Skin epidermis (tissue), 12 donors: ENCODE data around the gene WDR45.
A peak's percentile ranks its signal among the peaks of the same experiment; 100 is the strongest.

Experiments used
- H3K27ac ChIP-seq, 21 experiments: fragments of 200-600 bp; sonication (generic) in 11 of 21; one replicate each; pipeline ENCODE4 v1.5.0; 2020; ENCODE audit warnings: mild to moderate bottlenecking in 3 of 21, inconsistent platforms in 2 of 21, moderate library complexity in 2 of 21
- H3K4me3 ChIP-seq, 7 experiments: fragments of 200-600 bp; sonication (generic) in 2 of 7; one replicate each; pipeline ENCODE4 v1.5.0; 2020; ENCODE audit warnings: inconsistent platforms in 2 of 7, mild to moderate bottlenecking in 2 of 7, moderate library complexity in 1 of 7

Gene WDR45

DNA sequence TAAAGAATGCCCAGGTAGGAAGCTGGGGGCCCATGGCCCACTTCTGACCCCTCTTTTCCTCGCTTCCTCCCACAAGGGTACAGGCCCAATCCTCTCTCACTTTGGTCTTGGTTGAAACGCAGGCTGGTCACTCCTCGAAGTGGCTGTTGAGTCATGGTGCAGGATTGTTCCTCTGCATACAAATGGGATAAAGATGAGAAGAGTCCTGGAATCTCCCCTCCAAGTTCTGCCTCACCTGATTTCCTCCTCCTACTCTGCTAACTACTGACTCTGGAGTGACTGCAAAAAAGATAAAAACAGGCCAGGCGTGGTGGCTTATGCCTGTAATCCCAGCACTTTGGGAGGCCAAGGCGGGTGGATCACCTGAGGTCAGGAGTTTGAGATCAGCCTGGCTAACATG, 1.7 kb downstream of the WDR45 start:
- peak overlapping the region in 1 of 21 experiments; percentile 93 for H3K27ac ChIP-seq

DNA sequence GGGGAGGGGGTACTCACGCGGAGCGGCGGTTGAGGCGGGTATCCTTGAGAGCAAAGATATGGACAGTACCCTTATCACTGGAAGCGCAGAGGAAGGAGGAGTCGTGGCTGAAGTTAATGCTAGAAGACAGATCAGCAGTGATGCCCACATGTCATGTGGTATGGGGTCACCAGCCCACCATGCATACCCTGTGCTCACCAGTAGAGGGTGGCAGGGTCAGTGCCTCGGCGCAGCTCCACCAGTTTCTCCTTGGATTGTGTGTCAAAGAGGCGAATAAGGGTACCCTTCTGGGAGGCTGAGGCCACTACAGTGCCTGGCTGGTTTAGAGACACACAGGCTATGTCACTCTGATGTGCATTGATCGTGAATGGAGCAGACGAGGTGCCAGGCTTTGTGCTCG, 4.3 kb downstream of the WDR45 start:
- Histone ChIP-seq H3K4me3 (no peak overlapping the region), H3K27ac (no peak overlapping the region)

More for the DNA sequence above, 1.7 kb downstream of the WDR45 start:
- no peak overlapping the region for H3K4me3 ChIP-seq

DNA sequence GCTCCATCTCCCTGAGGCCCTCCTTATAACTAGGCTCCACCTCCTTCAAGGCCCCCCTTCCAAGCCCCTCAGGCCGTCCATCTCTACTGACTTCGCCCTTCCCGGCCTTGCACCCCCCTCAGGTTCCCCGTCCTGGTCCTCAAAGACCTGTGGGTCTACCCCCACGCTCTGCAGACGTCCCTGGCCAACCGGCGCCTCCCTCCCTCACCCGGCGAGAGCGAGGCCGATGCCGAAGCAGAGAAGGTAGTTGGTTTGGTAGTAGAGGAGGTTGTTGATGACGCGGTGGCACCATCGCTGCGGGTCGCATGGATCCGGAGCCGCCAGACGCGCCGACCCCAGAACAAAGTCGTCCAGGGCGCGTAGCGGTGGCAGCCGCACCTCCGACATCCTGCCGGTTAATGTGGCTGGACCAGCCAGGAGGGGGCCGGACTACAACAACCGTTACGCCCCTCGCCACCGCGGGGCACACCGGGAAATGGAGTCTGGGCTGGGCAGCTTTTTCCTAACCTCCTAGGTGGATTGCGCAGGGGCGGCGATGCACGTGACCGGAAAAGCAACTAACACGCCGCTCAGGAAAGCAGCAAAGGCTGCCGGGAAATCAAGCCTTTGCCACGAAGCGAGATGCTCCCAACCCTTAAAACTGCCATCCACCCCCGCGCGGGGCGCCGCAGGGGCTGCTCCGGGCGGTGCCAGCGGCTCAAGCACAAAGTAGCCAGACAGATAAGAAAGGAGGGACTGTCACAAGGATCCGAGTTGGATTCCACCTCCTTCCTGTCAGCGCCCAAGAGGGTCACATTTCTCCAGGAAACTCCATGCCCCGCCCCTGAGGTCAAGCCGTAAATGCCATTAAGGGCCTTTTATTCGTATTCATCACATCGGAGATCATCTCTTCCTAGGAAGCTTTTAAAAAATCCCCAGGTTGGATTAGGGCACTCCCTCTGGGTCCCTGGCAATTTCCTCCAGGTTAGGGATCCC, 5.8 kb downstream of the WDR45 start, which contains the start of gene PRAF2:
Gene PRAF2 (minus strand): TSS at position 402 of the 975 bp plus-strand sequence. CDS start 15 bp downstream, at position 387.
- Histone ChIP-seq H3K27ac (peak within 1 kb of the TSS in 19 of 21 experiments; percentile 4 to 78 (median 64)), H3K4me3 (peak within 1 kb of the TSS; percentile 28 to 53 (median 44))

DNA sequence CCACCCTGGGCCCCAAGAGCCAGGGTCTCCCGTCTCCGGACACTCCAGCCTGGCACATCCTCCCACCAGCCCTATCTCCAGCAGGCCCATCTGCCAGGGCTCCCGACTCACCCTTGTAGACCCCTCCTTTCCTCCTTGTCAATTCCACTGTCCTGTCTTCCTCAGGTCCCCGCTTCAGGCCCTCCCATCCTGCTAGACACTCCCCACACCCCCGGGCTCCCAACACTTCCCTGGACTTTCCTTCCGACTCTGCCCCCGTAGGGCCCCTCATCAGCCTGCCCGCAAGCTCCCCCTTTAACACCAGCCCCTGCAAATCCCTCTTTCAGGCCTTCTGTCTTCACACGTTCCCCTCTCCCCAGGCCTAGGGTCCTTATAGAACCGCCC, 7.0 kb downstream of the WDR45 start:
- peak overlapping the region in 6 of 7 experiments; percentile 21 to 53 (median 37) for H3K4me3 ChIP-seq
- peak overlapping the region in 1 of 21 experiments; percentile 31 for H3K27ac ChIP-seq

DNA sequence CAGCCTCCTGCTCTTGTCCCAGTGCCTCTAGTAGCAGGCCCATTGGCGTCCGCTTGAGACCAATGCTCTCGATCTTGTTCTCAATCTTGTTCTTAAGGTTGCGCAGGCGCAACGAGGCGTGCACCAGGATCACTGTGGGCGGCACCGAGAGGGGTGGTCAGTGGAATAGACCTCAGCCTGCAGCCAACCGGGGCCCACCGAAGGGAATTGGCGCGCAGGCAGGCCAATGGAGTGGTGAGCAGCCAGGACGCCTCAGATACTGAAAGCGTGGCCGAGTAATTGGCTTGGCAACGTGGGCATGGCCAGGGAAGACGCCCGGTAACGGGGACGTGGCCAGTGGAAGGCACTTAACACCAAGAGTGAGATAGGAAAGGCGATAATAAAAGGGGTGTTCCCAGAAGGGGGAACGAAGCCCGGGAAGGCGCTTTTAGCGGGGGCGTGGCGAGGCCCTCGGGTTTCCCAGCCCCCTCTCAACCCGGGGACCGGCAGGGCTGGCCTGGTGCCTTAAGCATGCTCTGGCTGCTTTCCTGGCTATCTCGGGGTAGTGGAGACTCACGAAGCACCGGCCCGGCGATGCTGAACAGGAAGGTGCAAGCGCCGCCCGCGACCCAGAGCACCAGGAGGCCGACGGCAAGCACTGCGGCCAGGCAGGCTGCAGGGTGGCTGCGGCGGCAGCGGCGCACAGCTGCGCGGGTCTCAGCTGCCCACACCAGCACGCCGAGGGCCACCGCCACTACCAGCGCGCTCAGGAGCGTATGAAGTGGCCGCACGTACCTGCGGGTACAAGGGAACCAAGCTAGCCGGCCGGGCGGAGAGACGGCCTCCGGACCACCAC, 7.6 kb downstream of the WDR45 start:
- peak overlapping the region in 1 of 21 experiments; percentile 31 for H3K27ac ChIP-seq

DNA sequence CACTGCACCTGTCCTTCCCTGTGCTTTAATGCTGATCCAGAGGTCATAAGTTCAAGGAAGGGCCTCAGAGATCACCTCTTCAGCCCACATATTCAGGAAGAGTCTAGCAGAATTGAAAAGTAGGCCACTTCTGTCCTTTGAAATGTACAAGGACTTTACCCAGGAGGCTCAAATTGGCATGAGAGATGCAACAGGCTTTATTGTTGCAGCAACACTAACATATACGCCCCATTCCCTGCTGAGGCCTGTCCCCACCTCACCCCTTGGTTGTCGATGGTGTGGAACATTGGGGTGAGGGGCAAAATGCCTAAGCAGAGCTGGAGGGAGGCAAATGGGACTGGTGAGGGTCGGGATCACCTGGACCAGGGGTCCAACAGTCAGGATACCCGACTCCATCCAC, 8.7 kb downstream of the WDR45 start:
- H3K27ac ChIP-seq: no peak overlapping the region
- no peak overlapping the region for H3K4me3 ChIP-seq

More for the DNA sequence above, 7.6 kb downstream of the WDR45 start:
- H3K4me3 ChIP-seq: peak overlapping the region in 6 of 7 experiments; percentile 21 to 53 (median 37)

DNA sequence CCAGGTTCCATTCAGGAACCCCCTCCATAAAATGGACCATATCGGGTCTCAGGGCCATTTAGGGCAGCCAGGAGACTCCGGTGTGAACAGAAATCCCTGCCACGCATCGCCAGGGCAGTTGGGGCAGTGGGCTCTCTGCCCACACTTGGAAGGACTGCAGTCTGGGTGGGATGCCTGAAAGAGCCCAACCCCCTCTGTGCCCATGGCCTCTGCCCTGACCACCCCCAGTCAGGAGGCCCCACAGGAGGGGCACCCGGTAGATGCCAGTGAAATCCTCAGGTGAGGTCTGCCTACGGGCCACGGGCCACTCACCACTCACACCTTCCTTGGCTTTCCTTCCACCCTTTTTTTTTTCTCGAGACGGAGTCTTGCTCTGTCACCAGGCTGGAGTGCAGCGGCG, 10.6 kb downstream of the WDR45 start:
- H3K4me3 ChIP-seq: no peak overlapping the region
- H3K27ac ChIP-seq: no peak overlapping the region

DNA sequence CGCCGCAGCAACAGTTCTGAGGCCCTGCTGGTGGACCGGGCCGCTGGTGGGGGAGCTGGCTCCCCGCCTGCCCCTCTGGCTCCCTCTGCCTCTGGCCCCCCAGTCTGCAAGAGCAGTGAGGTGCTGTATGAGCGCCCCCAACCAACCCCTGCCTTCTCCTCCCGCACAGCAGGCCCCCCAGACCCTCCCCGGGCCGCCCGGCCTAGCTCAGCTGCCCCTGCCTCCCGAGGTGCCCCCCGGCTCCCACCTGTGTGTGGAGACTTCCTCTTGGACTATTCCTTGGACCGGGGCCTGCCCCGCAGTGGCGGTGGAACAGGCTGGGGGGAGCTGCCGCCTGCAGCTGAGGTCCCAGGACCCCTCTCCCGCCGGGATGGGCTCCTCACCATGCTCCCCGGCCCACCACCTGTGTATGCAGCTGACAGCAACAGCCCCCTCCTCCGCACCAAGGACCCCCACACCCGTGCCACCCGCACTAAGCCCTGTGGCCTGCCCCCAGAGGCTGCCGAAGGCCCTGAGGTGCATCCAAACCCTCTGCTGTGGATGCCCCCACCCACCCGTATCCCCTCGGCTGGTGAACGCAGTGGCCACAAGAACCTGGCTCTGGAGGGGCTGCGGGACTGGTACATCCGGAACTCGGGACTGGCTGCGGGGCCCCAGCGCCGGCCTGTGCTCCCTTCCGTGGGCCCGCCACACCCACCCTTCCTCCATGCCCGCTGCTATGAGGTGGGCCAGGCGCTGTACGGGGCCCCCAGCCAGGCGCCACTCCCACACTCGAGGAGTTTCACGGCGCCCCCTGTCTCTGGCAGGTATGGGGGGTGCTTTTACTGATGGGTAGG, 12.2 kb downstream of the WDR45 start:
- H3K27ac ChIP-seq: no peak overlapping the region
- H3K4me3 ChIP-seq: no peak overlapping the region

DNA sequence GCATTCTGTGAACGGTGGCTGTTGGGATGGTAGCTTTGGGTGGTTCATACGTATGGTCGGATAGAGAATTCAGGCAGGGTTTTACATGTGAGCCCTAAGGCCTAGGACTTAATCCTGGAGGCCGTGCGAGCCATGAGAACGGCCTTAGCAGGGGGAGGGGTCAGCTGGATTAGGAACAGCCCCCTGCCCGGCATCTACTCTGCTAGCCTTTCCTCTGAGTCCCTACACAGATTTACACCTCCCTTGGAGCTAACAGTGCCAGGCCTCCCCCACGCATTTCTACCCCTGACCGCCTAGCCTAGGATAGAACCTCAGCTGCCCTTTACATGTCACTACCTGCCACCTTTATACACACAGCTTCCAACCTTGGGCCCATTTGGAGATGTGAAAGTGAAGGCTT, 13.0 kb downstream of the WDR45 start:
- Histone ChIP-seq H3K4me3 (no peak overlapping the region), H3K27ac (no peak overlapping the region)

DNA sequence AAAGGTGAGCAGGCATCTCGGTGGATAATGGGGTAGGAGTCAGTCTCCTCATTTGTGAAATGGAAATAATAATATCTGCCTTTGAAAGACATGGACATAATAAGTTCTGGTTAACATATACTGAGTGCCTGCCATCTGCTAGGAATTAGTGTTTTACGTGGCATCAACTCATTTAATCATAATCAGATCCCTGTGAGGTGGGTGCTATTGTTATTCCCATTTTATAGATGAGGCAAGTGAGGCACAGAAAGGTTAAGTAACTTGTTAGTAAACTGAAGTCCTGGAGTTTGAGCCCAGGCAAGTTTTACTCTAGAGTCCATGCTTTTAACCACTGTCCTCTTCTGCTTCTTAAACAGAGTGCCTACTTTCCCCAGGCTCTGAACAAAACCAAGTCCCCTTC, 13.4 kb downstream of the WDR45 start:
- H3K27ac ChIP-seq: no peak overlapping the region
- no peak overlapping the region for H3K4me3 ChIP-seq

DNA sequence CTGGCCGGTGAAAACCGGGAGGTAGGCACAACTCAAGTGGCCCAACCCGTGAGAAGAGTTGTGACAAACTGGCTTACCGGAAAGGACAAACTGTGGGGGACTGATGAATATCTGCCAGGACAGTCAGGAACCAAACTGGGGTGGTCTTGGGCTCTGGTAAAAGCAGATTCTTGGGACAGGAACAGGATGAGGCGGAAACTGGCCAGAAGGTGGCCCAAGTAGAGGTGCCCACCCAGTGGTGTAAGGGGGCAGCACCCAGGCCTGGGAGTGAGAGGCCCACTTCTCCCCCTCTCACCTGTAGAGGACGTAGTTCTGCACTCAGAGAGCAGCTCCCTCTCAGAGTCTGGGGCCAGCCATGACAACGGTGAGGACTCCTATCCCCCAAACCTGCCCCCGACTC, 15.0 kb downstream of the WDR45 start:
- no peak overlapping the region for H3K27ac ChIP-seq
- H3K4me3 ChIP-seq: no peak overlapping the region

DNA sequence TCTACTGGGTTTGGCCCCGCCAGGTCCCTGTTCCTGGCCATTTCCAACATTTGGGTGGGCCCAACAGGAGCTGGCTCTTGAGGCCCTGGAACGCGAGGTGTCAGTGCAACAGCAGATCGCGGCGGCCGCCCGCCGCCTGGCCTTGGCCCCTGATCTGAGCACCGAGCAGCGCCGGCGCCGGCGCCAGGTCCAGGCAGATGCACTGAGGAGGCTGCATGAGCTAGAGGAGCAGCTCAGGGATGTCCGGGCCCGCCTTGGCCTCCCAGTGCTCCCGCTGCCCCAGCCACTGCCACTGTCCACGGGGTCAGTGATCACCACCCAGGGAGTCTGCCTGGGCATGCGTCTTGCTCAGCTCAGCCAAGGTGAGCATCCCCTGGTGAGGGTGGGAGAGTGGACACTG, 15.4 kb downstream of the WDR45 start:
- Histone ChIP-seq H3K27ac (no peak overlapping the region), H3K4me3 (no peak overlapping the region)

DNA sequence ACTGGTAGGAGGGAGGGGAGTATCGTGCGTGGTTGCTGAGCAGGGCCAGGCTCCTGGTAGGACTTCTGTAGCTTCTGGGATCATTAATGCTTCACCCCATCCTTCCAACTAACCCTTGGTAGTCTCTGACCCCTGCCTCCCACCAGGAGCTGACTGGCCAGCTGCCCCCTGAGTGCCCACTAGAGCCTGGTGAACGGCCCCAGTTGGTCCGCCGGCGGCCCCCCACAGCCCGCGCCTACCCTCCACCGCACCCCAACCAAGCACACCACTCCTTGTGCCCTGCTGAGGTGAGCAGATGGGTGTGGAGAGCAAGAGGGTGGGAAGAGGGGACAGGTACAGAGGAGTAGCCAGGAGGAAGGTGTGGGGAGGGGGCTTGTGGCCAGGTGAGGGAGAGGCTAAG, 16.0 kb downstream of the WDR45 start:
- H3K27ac ChIP-seq: no peak overlapping the region
- no peak overlapping the region for H3K4me3 ChIP-seq

DNA sequence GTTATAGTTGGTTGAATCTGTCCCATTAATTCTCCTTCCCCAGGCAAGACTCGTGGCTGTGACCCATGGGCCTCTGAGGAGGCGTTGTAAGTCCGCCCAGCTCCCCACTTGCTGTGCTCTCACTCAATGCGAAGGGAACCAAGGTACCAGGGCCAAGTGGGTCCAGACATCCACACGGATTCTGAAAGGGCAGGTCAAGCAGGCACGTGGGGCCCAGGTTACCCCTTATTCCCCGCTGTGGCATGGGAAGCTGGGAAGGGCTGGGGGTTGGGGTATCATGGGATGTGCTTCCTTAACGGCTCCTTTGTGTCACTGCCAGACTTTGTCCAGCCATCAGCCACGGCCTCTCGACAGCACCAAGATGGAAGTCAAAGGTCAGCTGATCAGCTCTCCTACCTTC, 17.8 kb downstream of the WDR45 start:
- Histone ChIP-seq H3K27ac (no peak overlapping the region), H3K4me3 (no peak overlapping the region)

DNA sequence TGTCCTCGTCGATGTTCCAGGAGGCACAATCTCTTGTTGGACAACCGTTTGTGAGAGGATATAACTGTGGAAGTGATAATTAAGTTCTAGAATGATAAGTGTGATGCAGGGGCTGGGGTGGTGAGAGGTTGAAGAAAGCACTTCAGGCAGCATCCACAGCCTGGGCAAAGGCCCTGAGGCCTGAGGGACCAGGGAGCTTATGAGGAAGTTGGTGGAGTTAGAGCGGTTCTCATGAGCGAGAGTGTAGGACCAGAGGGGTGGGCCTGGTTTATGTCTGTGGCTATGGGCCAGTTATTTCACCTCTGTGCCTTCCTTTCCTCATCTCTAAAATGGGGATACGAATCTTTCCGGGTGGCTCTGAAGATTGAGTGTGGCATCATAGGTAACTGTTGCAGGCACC, 18.2 kb downstream of the WDR45 start:
- Histone ChIP-seq H3K4me3 (no peak overlapping the region), H3K27ac (no peak overlapping the region)

DNA sequence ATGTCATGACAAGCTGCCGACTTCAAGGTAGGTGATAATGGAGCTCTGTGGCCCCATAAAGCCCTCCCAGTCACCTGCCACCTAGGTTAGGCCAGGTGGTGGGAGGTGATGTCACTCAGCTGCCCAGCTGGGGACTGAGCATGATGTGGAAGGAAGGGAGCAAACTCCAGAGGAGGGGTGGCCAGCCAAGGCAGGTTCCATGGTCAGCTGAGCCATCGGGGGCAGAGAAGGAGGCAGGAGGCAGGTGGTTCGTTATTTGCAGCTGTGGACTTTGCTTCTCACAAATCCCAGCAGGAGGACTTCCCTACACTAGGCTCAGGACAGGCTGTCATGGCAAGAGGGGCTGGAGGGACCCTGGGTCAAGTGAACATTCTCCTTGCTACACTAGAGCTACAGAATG, 18.8 kb downstream of the WDR45 start:
- Histone ChIP-seq H3K4me3 (no peak overlapping the region), H3K27ac (peak overlapping the region in 1 of 21 experiments; percentile 22)

DNA sequence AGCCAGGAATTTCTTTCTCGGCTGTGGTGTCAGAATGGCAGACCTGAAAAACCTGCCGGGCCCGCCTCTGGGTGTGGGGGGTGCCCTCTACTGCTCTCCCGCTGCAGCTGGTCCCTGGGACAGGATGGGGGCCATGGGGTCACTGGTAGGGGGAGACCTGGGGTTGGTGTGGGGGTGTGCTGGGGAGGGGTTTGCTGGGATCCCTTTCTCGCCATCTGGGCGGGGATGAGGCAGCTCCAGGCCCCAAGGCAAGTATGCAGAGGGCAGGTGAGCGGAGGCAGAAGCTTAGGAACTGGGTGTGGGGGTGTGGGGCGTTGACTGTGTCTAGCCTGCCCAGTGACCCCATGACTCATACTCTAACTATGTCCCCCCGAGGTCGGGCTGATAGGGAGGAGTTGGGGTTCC, 20.0 kb downstream of the WDR45 start:
- peak overlapping the region in 16 of 21 experiments; percentile 10 to 84 (median 74) for H3K27ac ChIP-seq
- H3K4me3 ChIP-seq: peak overlapping the region; percentile 20 to 43 (median 33)

DNA sequence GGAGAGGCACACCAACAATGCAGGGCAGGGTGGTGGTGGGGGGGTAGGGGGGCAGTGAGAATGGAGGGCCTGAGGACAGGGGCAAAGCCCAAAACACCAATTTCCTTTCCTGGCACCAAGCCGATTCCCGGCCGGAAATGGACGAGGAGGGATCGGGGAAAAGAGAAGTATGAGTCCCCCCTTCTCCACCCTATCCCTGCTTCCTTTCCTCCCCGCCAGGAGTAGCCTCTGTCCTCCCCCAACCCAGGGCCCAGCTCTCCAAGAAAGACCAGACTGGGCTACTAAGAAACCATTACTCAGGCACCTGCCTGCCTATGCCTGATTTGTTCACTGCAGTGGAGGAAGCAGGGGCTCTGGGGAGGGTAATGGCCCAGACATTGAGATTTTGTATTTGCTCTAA, 20.5 kb downstream of the WDR45 start:
- peak overlapping the region; percentile 20 to 43 (median 33) for H3K4me3 ChIP-seq

DNA sequence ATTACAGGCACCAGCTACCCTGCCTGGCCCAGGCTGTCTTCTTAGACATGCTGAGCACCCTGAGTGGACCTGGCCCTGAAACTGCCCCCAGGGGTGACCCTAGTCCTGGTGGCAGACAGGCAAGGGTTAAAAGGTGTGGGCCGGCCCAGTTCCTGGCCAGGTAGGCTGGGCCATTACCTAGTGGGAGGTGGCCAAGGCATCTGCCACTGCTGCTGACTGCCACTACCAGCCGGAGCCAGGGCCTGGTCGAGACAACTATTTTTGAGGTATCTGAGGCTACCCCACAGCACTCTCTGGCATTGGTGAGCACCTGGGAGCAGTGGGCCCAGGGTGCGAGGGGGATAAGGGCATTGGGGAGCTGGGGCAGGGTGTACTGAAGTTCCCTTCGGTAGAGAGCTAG, 20.9 kb downstream of the WDR45 start, which contains the start of gene CCDC120:
Gene CCDC120 (plus strand): TSS at position 206 of the 400 bp plus-strand sequence. CDS start 3,043 bp downstream, outside the sequence.
- Histone ChIP-seq H3K27ac (peak within 1 kb of the TSS in 19 of 21 experiments; percentile 13 to 84 (median 73)), H3K4me3 (peak within 1 kb of the TSS; percentile 20 to 43 (median 33))

More for the DNA sequence above, 20.5 kb downstream of the WDR45 start:
- peak overlapping the region in 19 of 21 experiments; percentile 13 to 84 (median 73) for H3K27ac ChIP-seq
